Measurements from ENCODE around the gene P2RY12. TPM values are rescaled to one million over a fixed set of nuclear protein-coding genes. Genes with fewer than 3 reads are reported as not detected.

P2RY12 gene
- total RNA-seq, 4 donors from 2014 or later, result 0.52 to 1.1 (median 0.56) TPM; not detected in 1

DNA sequence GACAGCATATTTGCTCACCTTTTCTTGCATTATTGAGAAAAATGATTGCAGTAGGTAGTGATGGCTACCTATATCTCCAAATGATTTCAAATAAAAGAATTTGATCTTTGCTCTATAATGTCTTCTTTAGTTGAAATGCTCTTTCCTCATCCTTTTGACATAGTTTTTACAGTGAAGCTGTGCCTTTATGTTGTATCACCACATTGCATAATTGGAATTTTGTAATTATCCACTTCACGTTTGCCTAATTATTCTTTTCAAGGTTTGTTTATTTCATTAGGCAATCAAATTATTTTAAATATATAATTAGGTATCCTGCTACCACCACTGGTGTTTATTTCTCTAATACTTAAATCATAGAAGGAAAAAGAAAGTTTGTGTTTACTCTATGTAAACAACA is 33.9 kb downstream of the P2RY12 start:
- no peaks in the 10 kb centered on the region for H3K4me1 ChIP-seq
- no peak for DNase-seq
- intact Hi-C loops (cut with DNase I; ENCODE audit: low total_unique reads), result no loop called here
- H3K9me3 ChIP-seq, result no peaks in the 10 kb centered on the region
- in situ Hi-C loops (cut with MboI; ENCODE audit: low sequenced_read_pairs in 4 of 4), result no loop called here
- no peaks in the 10 kb centered on the region for H3K36me3 ChIP-seq
- no peak overlapping the region for H3K4me3 ChIP-seq
- H3K27ac ChIP-seq, result no peak overlapping the region
- no peaks in the 10 kb centered on the region for H3K27me3 ChIP-seq
- ATAC-seq, result no peak
- TF ChIP-seq POLR2A (IDR thresholded peaks at IDR 0.05), result no peak
- TF ChIP-seq, protein P1, sequence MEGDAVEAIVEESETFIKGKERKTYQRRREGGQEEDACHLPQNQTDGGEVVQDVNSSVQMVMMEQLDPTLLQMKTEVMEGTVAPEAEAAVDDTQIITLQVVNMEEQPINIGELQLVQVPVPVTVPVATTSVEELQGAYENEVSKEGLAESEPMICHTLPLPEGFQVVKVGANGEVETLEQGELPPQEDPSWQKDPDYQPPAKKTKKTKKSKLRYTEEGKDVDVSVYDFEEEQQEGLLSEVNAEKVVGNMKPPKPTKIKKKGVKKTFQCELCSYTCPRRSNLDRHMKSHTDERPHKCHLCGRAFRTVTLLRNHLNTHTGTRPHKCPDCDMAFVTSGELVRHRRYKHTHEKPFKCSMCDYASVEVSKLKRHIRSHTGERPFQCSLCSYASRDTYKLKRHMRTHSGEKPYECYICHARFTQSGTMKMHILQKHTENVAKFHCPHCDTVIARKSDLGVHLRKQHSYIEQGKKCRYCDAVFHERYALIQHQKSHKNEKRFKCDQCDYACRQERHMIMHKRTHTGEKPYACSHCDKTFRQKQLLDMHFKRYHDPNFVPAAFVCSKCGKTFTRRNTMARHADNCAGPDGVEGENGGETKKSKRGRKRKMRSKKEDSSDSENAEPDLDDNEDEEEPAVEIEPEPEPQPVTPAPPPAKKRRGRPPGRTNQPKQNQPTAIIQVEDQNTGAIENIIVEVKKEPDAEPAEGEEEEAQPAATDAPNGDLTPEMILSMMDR (IDR thresholded peaks at IDR 0.05 in 4 of 5, conservative IDR thresholded peaks at IDR 0.05 in 1 of 5), result no peak

- no peaks in the 10 kb centered on the region for H3K4me1 ChIP-seq
- ATAC-seq, result no peak
- TF ChIP-seq POLR2A (IDR thresholded peaks at IDR 0.05), result no peak
- in situ Hi-C loops (cut with MboI; ENCODE audit: low sequenced_read_pairs in 4 of 4) (no loop called here), intact Hi-C loops (cut with DNase I; ENCODE audit: low total_unique reads) (no loop called here)
- peak in 1 of 2 donors; percentile 27 for DNase-seq
- no peak overlapping the region for H3K27ac ChIP-seq
- H3K27me3 ChIP-seq, result no peaks in the 10 kb centered on the region
- no peaks in the 10 kb centered on the region for H3K36me3 ChIP-seq
- H3K4me3 ChIP-seq, result no peak overlapping the region
- H3K9me3 ChIP-seq, result no peaks in the 10 kb centered on the region
Measured at GRCh38 chr3:151347432-151347831, 37.1 kb downstream of the P2RY12 start.

DNA sequence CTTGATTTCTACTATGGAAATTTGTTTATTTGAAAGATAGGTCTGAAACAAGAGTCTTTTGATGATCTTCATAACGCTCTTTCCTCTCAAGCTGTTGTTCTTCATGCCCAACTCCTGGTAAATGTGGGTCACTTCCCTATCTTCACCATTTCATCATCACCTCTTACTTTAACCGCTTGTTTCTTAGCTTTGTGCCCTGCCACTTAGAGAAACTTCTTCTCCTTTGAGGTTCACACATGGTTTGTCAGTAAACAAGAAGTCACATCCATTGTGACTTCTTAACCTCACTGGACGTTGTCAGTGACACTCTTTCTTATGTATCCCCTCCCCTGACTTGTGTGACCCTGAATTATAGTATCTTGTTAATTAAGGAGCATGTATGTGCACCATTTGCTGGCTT is 38.3 kb downstream of the P2RY12 start:
- H3K9me3 ChIP-seq, result no peaks in the 10 kb centered on the region
- intact Hi-C loops (cut with DNase I; ENCODE audit: low total_unique reads) (no loop called here), in situ Hi-C loops (cut with MboI; ENCODE audit: low sequenced_read_pairs in 4 of 4) (no loop called here)
- H3K27me3 ChIP-seq, result no peaks in the 10 kb centered on the region
- no peak overlapping the region for H3K4me3 ChIP-seq
- ATAC-seq (no peak), DNase-seq (no peak)
- no peaks in the 10 kb centered on the region for H3K36me3 ChIP-seq
- no peaks in the 10 kb centered on the region for H3K4me1 ChIP-seq
- TF ChIP-seq, protein P1 (IDR thresholded peaks at IDR 0.05 in 4 of 5, conservative IDR thresholded peaks at IDR 0.05 in 1 of 5), result no peak
- TF ChIP-seq POLR2A (IDR thresholded peaks at IDR 0.05), result no peak
- no peak overlapping the region for H3K27ac ChIP-seq

GRCh38 chr3:151345859-151346258 is 38.7 kb downstream of the P2RY12 start:
- in situ Hi-C loops (cut with MboI; ENCODE audit: low sequenced_read_pairs in 4 of 4), result no loop called here
- DNase-seq (no peak), ATAC-seq (peak in 1 of 2 donors; percentile 60)
- TF ChIP-seq POLR2A (IDR thresholded peaks at IDR 0.05), result no peak
- TF ChIP-seq, protein P1 (IDR thresholded peaks at IDR 0.05 in 4 of 5, conservative IDR thresholded peaks at IDR 0.05 in 1 of 5), result no peak
- Histone ChIP-seq H3K4me3 (no peak overlapping the region), H3K27me3 (no peaks in the 10 kb centered on the region), H3K4me1 (no peaks in the 10 kb centered on the region), H3K9me3 (no peaks in the 10 kb centered on the region), H3K27ac (peak overlapping the region in 1 of 4 donors; percentile 1), H3K36me3 (no peaks in the 10 kb centered on the region)
- intact Hi-C loops (cut with DNase I; ENCODE audit: low total_unique reads), result no loop called here

GRCh38 chr3:151331696-151332095 is 52.9 kb downstream of the P2RY12 start:
- Histone ChIP-seq H3K9me3 (no peaks in the 10 kb centered on the region), H3K4me1 (no peaks in the 10 kb centered on the region), H3K36me3 (no peaks in the 10 kb centered on the region), H3K27me3 (no peaks in the 10 kb centered on the region), H3K27ac (no peak overlapping the region), H3K4me3 (no peak overlapping the region)
- ATAC-seq (no peak), DNase-seq (no peak)
- in situ Hi-C loops (cut with MboI; ENCODE audit: low sequenced_read_pairs in 4 of 4) (no loop called here), intact Hi-C loops (cut with DNase I; ENCODE audit: low total_unique reads) (no loop called here)
- TF ChIP-seq, protein P1 (IDR thresholded peaks at IDR 0.05 in 4 of 5, conservative IDR thresholded peaks at IDR 0.05 in 1 of 5), result no peak
- TF ChIP-seq POLR2A (IDR thresholded peaks at IDR 0.05), result no peak
